GM13977 (cell line): Measurements from ENCODE around the gene LMNTD2.
A peak's percentile ranks its signal among the peaks of the same experiment; 100 is the strongest.
"Not testable (repeated sequence)": the region's sequence is repeated elsewhere in the genome, so short reads cannot be mapped to it uniquely, and the experiment has no call there.

ENCODE experiments used
- DNase-seq: peaks from one replicate; pipeline ENCODE4 v3.0.0; 2012; ENCODE audit warnings: low spot score
- in situ Hi-C: fragments of 300-500 bp; cut with MboI; formaldehyde crosslinking; loops from one replicate; pipeline ENCODE4 v1.12.0; 2022; ENCODE audit warnings: low sequenced_read_pairs, low pct_unique_long_range_greater_than_20kb, mixed read lengths, inconsistent platforms; ENCODE audit not compliant: unreplicated experiment
- TF ChIP-seq, protein P1 (sequence below): IDR thresholded peaks from 2 replicates; pipeline ENCODE4 v1.5.1; 2012; ENCODE audit warnings: mild to moderate bottlenecking, control low read depth; ENCODE audit not compliant: insufficient read depth; ENCODE audit errors: extremely low read depth, missing control alignments

Gene LMNTD2

DNA sequence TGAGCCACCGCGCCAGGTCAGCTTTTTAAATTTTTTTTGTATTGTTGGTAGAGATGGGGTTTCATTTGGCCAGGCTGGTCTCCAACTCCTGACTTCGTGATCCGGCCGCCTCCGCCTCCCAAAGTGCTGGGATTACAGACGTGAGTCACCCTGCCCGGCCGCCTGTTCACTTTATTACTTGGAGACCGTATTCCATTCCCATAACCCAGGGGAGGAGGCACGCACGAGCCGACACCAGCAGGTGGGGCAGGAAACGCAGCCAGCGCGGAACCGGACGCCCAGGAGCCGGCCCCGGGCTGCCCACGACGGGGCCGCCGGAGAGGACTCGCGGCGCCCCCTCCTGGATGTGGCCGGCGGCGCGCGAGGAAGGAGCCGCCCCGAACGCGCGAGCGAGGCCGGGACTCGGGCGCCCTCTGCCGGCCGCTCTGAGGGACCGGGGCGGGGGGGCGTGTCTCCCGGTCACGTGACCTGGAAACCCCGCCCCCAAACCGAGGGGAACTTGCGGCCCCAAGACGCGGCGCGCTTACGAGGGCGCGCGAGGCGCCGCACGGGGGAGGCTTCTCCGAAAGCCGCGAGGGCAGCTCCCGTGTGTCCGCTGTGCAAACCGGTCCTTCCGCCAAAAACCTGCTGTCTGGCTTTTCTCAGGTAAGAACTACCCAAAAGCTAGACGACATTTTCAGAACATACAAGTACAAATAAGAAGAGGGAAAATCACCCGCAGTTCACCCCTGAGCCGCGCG is 41.9 kb downstream of the LMNTD2 start:
- TF ChIP-seq, protein P1, sequence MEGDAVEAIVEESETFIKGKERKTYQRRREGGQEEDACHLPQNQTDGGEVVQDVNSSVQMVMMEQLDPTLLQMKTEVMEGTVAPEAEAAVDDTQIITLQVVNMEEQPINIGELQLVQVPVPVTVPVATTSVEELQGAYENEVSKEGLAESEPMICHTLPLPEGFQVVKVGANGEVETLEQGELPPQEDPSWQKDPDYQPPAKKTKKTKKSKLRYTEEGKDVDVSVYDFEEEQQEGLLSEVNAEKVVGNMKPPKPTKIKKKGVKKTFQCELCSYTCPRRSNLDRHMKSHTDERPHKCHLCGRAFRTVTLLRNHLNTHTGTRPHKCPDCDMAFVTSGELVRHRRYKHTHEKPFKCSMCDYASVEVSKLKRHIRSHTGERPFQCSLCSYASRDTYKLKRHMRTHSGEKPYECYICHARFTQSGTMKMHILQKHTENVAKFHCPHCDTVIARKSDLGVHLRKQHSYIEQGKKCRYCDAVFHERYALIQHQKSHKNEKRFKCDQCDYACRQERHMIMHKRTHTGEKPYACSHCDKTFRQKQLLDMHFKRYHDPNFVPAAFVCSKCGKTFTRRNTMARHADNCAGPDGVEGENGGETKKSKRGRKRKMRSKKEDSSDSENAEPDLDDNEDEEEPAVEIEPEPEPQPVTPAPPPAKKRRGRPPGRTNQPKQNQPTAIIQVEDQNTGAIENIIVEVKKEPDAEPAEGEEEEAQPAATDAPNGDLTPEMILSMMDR, result peak; percentile 99
- DNase-seq, result peak; percentile 95
- in situ Hi-C loops, result no loop called here

DNA sequence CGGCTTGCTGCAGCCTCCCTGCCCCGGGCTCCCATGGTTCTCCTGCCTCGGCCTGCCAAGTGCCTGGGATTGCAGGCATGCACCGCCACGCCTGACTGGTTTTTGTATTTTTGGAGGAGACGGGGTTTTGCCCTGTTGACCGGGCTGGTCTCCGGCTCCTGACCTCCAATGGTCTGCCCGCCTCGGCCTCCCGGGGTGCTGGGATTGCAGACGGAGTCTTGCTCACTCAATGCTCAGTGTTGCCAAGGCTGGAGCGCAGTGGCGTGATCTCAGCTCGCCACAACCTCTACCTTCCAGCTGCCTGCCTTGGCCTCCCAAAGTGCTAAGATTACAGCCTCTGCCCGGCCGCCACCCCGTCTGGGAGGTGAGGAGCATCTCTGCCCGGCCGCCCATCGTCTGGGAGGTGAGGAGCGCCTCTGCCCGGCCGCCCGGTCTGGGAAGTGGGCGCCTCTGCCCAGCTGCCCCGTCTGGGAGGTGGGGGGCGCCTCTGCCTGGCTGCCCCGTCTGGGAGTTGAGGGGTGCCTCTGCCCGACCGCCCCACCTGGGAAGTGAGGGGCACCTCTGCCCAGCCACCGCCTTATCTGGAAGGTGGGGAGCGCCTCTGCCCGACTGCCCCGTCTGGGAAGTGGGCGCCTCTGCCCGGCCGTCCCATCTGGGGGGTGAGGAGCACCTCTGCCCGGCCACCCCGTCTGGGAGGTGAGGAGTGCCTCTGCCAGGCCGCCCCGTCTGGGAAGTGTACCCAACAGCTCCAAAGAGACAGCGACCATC is 43.4 kb downstream of the LMNTD2 start:
- DNase-seq, in situ Hi-C loops: not testable (repeated sequence)

DNA sequence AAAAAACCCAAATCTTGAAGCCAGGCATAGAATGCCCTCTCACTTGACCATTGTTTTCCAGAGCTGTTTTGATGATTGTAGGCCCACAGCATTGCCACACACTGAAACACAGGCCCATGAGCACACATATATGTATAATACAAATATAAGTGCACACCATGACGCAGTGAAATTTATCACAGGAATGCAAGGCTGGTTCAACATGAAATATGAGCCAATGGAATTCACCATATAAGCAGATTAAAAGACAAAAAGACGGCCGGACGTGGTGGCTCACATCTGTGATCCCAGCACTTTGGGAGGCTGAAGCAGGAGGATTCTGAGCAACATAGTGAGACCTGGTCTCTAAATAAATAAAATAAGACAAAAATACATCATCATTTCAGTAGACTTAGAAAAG is 44.1 kb downstream of the LMNTD2 start:
- DNase-seq, result no peak
- TF ChIP-seq, protein P1, result no peak
- in situ Hi-C loops, result no loop called here

DNA sequence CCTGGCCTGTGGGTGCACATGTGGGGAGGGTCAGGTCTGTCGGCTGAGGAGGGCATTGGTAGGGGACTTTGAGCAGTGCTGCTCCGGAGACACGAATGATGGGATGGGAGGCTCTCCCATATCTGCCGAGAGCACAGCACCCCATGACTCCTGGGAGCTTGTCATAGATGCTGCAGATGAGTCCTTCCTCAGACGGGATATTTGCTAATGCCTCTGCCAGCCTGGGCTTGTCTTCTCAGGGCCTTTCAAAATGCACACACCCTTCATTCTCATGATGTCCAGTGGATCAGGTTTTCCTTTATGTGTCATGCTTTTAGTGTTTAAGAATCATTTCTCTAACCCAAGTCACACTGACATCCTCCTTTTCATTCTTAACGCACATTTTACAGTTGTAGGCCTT is 45.4 kb downstream of the LMNTD2 start:
- TF ChIP-seq, protein P1, result no peak

DNA sequence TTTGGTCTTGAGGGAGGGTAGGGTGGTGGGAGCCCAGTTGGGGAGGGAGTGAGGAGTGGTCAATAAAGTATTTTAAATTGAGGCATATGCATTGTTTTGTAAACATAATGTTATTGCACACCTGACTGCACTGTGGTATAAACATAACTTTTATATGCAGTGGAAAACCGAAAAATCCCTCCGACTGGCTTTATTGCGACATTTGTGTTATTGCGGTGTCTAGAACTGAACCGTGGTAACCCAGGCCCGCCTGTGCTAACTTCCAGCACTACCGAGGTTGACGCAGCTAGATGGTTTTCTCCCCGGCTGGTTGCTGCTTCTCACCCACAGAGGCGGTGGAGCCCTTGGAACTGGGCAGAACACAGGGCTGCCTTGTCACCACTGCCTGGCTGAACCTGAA is 45.9 kb downstream of the LMNTD2 start:
- TF ChIP-seq, protein P1, result no peak
- DNase-seq, result no peak
- in situ Hi-C loops, result no loop called here

More for the DNA sequence above, 45.4 kb downstream of the LMNTD2 start:
- no peak for DNase-seq
- in situ Hi-C loops, result no loop called here

DNA sequence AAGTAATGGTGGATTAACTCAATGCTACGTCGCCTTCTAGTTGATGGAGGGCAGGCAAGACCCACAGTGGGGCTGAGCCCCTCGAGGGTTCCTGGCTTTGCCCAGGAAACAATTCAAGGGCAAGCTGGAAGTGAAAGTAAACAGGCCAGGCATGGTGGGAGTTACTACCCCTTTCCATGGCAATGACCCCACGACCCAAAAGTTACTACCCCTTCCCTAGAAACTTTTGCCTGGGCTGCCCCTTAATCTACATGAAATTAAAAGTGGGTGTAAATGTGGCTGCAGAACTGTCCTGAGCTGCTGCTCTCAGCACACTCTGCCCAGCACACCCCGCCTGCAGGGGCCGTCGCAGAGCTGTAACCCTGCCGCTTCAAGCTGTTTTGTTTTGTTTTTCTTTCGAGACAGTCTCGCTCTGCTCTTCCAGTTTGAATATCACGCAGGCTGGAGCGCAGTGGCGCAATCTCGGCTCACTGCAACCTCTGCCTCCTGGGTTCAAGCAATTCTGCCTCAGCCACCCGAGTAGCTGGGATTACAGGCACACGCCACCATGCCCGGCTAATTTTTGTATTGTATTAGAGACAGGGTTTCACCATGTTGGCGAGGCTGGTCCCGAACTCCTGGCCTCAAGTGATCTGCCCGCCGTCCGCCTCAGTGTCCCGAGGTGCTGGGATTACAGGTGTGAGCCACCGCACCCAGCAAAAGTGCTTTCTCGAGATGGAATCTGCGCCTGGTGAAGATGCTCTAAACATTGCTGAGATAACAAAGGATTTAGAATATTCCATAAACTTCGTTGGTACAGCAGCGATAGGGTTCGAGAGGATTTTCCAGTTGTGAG is 47.6 kb downstream of the LMNTD2 start:
- no peak for DNase-seq
- in situ Hi-C loops, result no loop called here

More for the DNA sequence above, 47.6 kb downstream of the LMNTD2 start:
- TF ChIP-seq, protein P1, result no peak
